Mucosa of descending colon (tissue), 3 donors: ENCODE results near the gene ZFP14. TPM values are rescaled to one million over a fixed set of nuclear protein-coding genes. Genes with fewer than 3 reads are reported as not detected.

Experiments used
- ATAC-seq: fragments of 200-7000 bp; cut with Tn5 transposase; one replicate; pipeline ENCODE4 v1.9.1; 2020; ENCODE audit warnings: mild to moderate bottlenecking, moderate library complexity
- DNase-seq, 3 donors: peaks; one replicate each; pipeline ENCODE4 v3.0.0-alpha.2; 2020
- H3K36me3 ChIP-seq: fragments of 200-600 bp; one replicate; pipeline ENCODE4 v1.8.0; 2021; ENCODE audit warnings: low read depth, mild to moderate bottlenecking
- H3K4me1 ChIP-seq: fragments of 200-600 bp; one replicate; pipeline ENCODE4 v1.8.0; 2021; ENCODE audit warnings: low read depth, mild to moderate bottlenecking
- H3K4me3 ChIP-seq: fragments of 200-600 bp; one replicate; pipeline ENCODE4 v1.8.0; 2021; ENCODE audit warnings: mild to moderate bottlenecking
- H3K9me3 ChIP-seq: fragments of 200-600 bp; one replicate; pipeline ENCODE4 v1.8.0; 2021; ENCODE audit warnings: mild to moderate bottlenecking
- CTCF ChIP-seq: fragments of 200-600 bp; IDR thresholded peaks from one replicate; pipeline ENCODE4 v1.8.0; 2022; ENCODE audit warnings: antibody characterized with exemption, mild to moderate bottlenecking
- intact Hi-C, 2 donors: fragments of 100-400 bp; cut with DNase I in 1 of 2; cut with micrococcal nuclease in 1 of 2; formaldehyde crosslinking; loops; one replicate each; pipeline versions ENCODE4 v1.11.0 to v1.11.1; 2022; cut with DNase I, micrococcal nuclease
- total RNA-seq, 3 donors: library from RNA; stranded (reverse); fragmentation: NEBNext Ultra II Directional in 2 of 3; extraction: Animal tissue kit (Norgen Biotek cat#: 25700) in 2 of 3; gene quantifications; one replicate each; pipeline versions ENCODE4 v1.2.1 to v1.2.4, GENCODE V29; 2021 to 2023
- donor health status: DM: no; HTN: no; CAD: no; lungs with moderate emphysema.
- donor health status: DM: no; HTN: no; CAD: no.
- donor health status: DM: no; HTN: yes; CAD: no.

Gene ZFP14
- total RNA-seq, 3 donors from 2014 or later, result 3.4 to 7.5 (median 5.0) TPM

- H3K4me1 ChIP-seq, result peaks cover 9% of the 10 kb centered on the region
- no peaks in the 10 kb centered on the region for H3K36me3 ChIP-seq
- intact Hi-C loops, result no loop called here
- peaks cover 19% of the 10 kb centered on the region for H3K9me3 ChIP-seq
- DNase-seq (peak; percentile 78 to 83 (median 82)), ATAC-seq (peak; percentile 98)
- peak within 1 kb of the TSS; percentile 61 for H3K4me3 ChIP-seq
- TF ChIP-seq CTCF, result no peak
Measured at GRCh38 chr19:36418287-36419001, 39.4 kb upstream of the ZFP14 start, which contains the start of gene ZFP82. Gene ZFP82 (minus strand): TSS chr19:36418644. CDS start chr19:36409789, 8,855 bp downstream.

- intact Hi-C loops, result no loop called here
- ATAC-seq (no peak), DNase-seq (no peak)
- no peaks in the 10 kb centered on the region for H3K36me3 ChIP-seq
- peaks cover 9% of the 10 kb centered on the region for H3K4me1 ChIP-seq
- H3K9me3 ChIP-seq, result peaks cover 25% of the 10 kb centered on the region
- H3K4me3 ChIP-seq, result peak overlapping the region; percentile 61
- TF ChIP-seq CTCF, result no peak
Measured at GRCh38 chr19:36417752-36418286, 38.8 kb upstream of the ZFP14 start.

GRCh38 chr19:36409841-36410240 lies 30.8 kb upstream of the ZFP14 start:
- no peak overlapping the region for H3K4me3 ChIP-seq
- ATAC-seq (no peak), DNase-seq (no peak)
- H3K9me3 ChIP-seq, result peaks cover 48% of the 10 kb centered on the region
- intact Hi-C loops, result no loop called here
- H3K4me1 ChIP-seq, result no peaks in the 10 kb centered on the region
- H3K36me3 ChIP-seq, result peaks cover under 1% of the 10 kb centered on the region
- TF ChIP-seq CTCF, result no peak

- H3K36me3 ChIP-seq, result peaks cover 5% of the 10 kb centered on the region
- TF ChIP-seq CTCF, result no peak
- no peak overlapping the region for H3K4me3 ChIP-seq
- no peaks in the 10 kb centered on the region for H3K4me1 ChIP-seq
- peaks cover 41% of the 10 kb centered on the region for H3K9me3 ChIP-seq
- no peak for ATAC-seq
- DNase-seq, result no peak
- intact Hi-C loops, result no loop called here
Measured at GRCh38 chr19:36408101-36408500, 29.1 kb upstream of the ZFP14 start.

- intact Hi-C loops, result no loop called here
- no peak for ATAC-seq
- peaks cover 5% of the 10 kb centered on the region for H3K36me3 ChIP-seq
- H3K4me1 ChIP-seq, result no peaks in the 10 kb centered on the region
- peaks cover 46% of the 10 kb centered on the region for H3K9me3 ChIP-seq
- H3K4me3 ChIP-seq, result no peak overlapping the region
- no peak for TF ChIP-seq CTCF
- no peak for DNase-seq
Measured at GRCh38 chr19:36404498-36404897, 25.5 kb upstream of the ZFP14 start.
